Amniotic epithelial cell (primary cell): ENCODE data around the gene SH3BP1.
"Not testable (repeated sequence)": the region's sequence is repeated elsewhere in the genome, so short reads cannot be mapped to it uniquely, and the experiment has no call there.

Experiments used
- DNase-seq: peaks from one replicate; pipeline ENCODE4 v3.0.0-alpha.2; 2010; ENCODE audit warnings: low read depth

SH3BP1 gene

DNA sequence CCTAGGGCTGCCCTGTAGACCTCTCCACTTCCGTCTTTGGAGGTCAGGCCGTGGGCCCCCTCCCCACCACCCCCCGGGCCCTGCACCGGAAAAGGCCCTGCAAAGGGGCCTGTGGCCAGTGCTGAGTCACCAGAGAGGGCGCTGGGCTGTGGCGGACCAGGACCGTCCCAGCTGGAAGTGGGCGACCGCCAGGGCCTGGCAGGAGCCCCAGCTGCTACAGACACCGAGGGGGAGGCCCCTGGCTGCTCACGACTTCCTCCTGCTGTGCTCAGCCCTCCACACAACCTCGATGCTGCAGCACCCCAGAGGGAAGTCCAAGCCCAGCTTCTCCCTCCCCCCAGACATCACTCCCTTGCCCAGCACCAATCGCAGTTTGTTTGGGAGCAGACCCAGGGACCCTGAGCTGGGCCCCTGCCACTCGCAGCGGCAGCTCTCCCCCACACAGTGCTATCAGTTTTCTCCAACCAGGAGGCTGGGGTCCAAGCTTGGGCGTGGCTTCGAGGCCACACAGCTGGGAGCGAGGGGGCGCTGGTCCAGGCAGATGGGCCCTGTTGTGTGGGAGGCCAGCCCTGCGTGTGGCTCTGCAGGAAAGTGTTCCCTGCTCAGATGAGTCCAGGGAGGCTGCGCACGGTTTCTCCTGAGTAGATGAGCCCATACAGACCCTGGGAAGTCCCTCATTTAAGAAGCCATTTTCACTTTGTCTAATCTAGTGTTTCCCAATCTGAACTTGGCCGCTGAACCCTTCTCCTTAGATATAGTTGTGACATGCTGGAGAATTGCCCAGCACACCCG, 5.6 kb upstream of the SH3BP1 start:
- peak; percentile 87 for DNase-seq

DNA sequence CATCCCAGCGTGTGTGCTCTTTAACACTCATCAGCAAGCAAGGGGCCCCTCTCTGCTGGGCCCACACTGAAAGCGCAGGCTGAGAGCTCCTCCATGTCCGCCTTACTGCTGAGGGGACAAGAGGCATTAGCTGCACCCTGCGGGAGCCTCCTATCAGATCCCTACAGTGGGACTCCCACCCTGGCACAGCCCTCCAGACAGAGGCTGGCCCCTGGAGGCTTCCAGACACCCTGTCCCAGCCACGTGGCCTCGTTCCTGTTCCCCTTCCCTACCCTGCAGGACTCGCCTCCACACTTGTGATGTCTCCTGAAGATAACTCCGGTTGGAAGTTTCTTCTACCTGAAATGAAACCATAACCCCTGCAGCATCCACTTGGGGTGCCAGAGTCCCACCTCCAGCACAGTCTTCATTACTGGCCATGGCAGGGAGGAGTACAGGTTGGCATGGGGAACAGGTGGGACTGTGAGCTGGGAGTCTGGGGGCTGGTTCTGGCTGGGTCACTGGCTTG, 5.0 kb upstream of the SH3BP1 start:
- peak; percentile 17 for DNase-seq

DNA sequence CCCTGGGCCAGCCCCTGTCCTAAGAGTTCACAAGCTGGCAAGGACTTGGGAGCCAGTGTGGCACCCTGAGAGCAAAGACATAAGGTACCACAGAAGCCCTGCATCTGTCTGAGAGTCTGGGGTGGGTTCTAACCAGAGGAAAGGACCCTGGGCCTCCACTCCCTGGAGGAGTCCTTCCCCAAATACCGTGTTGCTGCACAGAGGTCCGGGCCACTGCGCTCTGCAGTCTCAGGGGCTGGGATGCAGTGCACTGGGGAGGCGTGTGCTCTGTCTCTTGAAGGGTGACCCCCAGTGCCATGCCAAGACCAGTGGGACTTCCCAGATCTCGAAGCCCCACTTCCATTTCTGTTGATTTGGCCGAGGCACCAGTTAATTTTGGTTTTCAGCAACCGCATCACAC, 4.3 kb upstream of the SH3BP1 start:
- DNase-seq, result no peak

- DNase-seq, result peak; percentile 71
These were observed 3.1 kb upstream of the SH3BP1 start for GRCh38 chr22:37636186-37636948.

DNA sequence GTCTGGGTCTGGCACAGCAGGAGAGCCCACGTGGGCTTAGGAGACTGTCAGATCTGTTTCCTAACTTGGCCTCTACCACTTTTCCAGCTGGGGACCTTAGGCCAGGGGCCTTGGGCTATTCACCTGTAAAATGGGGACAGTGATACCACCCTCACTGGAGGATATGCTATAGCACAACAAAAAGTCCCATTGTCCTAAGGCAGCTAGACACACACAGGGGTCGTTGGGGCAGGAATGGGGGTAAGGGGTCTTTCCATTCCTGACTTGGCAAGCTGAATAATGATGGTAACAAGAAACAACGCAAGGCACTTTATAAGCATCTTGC, 2.6 kb upstream of the SH3BP1 start:
- no peak for DNase-seq

DNA sequence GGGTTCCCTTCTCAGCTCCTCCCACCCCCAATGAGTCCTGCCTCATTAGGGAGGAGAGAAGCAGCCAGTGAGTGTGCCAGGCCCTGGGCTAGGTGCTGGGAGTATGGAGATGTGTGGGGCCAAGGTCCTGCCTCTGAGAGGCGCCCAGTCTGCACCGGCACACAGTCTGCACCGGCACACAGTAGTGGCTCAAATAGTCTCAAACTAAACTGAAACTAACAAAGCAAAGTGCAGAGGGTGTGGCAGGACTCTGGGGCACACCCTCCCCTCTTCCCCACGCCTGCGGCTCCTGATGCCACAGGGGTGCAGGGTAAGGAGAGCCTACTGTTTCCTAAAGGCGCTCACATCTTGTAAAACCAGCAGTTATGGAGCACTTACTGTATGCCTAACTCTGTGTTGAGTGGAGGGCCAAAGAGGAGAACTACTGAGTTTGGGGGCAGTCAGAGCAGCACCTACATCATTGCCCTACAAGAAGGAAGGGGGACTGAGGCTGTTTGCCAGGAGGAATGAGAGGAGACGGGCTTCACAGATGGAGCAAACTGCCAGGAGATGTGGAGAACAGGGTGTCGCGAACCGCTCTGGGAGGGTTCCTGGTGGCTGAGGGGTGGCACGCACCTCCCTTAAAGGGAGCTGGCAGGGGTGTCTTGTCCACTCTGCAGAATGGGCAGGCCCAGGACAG, 939 bp upstream of the SH3BP1 start:
- DNase-seq, result no peak

GRCh38 chr22:37639771-37640590, 512 bp downstream of the SH3BP1 start:
- no peak for DNase-seq

DNA sequence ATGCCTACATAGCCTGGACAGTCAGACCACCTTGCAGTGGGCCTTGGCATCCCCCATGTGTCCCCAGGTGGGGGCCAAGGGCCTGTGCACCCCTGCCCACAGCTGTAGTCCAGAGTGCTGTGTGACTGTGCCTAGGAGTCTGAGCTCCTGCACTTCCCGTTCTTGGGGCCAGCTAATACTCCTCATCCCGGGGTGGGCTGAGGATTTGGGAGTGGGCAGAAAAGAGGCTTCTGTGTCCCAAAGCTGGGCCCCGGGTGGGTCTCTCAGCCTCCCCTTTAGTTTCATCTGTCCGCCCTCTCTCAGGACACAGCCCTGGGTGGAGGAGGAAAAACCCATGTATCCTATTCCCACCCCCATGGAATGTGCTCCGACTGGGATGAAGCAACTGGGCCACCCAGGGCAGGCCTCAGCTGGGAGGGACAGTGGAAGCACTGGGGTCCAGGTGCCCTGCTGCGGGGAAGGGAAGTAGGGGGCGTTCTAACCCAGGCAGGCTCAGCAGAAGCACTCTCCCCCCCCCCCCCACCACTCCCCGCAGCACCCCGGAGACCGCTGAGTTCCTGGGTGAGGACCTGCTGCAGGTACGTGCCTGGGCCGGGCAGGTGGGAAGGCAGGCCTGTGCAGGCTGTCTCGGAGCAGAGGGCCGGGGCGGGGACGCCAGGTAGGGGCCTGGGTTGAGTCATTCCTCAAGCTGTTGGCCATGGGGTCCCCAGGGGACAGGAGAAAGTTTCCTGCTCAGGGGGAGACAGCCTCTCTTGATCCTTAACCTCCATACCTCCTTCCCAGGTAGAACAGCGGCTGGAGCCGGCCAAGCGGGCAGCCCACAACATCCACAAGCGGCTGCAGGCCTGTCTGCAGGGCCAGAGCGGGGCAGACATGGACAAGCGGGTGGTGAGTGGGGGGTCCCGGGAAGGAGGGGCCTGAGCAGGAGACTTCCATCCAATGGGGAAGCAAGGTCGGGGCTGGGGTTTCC, 1.4 kb downstream of the SH3BP1 start:
- no peak for DNase-seq

GRCh38 chr22:37641561-37641949, 2.1 kb downstream of the SH3BP1 start:
- no peak for DNase-seq

- peak; percentile 41 for DNase-seq
These were observed 3.9 kb downstream of the SH3BP1 start for GRCh38 chr22:37643225-37643847.

DNA sequence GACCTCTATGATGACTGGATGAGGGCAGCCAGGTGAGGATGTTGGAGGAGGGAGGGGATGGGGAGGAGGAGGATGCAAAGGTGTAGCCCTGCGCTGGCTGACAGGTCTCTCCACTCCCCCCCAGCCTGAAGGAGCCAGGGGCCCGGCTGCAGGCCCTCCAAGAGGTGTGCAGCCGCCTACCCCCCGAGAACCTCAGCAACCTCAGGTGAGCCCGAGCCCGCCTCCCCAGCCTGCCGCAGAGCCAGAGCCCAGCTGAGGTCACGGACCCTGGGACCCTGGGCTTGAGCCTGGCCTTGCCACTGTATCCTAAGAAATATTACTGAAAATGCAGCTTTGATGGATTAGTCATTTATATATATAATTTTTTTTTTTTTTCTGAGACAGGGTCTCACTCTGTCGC, 7.8 kb downstream of the SH3BP1 start:
- no peak for DNase-seq

- no peak for DNase-seq
These were observed 8.5 kb downstream of the SH3BP1 start for GRCh38 chr22:37647928-37648327.

- DNase-seq, result no peak
These were observed 11.1 kb downstream of the SH3BP1 start for GRCh38 chr22:37650463-37651136.

DNA sequence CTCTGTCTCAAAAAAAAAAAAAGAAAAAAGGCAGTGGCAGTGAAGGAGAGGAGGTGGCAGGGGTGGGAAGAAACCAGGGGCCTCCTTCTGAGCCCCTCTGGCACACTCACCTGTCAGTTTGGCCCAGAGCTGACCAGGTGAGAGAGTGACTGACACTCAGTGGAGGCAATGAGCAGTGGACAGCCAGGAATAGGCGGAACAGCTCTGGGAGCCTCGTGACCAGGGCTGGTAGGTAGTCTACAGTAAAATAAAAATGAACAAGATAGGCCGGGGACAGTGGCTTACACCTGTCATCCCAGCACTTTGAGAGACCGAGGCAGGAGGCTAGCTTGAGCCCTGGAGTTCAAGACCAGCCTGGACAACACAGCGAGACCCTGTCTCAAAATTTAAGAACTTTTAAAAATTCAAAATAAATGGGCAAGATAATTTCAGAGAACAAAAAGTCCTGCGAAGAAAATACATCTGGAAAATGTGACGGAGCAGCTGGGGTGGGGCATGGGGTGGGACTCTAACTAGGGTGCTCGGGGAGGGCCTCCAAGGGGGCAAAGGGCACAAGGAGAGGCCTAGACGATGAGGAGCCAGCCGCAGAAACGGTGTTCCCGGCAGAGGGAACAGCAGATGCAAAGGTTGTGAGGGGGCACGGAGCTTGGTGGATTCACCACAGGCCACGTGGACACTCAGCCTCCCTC, 15.2 kb downstream of the SH3BP1 start:
- no peak for DNase-seq

DNA sequence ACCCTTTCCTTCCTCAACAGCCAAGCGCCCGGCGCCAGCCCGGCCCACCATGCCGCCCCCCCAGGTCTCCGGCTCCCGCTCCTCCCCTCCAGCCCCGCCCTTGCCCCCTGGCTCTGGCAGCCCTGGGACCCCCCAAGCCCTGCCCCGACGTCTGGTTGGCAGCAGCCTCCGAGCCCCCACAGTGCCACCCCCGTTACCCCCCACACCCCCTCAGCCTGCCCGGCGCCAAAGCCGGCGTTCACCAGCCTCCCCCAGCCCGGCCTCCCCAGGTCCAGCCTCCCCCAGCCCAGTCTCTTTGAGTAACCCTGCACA, 15.7 kb downstream of the SH3BP1 start:
- no peak for DNase-seq

DNA sequence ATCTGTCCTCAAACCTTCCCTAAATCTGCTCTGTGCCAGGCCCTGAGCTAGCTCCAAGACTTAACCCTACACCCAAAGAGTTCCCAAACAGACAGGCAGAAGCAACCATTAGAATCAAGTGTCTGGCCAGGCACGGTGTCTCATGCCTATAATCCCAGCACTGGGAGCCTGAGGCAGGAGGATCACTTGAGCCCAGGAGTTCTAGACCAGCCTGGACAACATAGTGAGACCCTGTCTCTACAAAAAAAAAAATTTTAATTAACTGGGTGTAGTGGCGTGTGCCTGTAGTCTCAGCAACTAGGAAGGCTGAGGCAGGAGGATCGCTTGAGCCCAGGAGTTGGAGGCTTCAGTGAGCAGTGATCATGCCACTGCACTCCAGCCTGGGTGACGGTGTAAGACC, 17.1 kb downstream of the SH3BP1 start:
- DNase-seq, result not testable (repeated sequence)

DNA sequence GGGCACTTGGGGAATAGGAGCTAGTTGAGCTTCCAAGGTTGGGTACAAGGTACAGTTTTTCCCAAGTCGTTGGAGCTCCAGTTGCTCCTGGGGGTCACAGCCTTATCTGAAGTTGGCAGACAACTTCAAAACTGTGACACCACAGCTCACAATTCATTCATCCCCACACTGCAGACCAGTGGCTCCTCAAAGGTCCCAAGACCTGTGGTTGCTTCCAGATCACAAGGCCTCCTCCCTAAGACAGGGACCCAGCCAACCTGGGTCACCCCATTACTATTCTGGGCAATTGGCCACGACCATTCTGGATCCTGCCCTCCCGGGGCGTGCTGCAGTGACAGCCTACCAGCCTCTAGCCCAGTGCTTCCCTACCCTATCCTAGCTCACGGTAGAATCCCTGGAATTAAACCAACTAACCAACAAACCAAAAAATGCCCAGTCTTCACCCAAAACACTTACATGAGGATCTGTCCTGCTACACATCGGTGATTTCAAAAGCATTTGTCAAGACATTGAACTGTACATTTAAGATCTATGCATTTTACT, 18.2 kb downstream of the SH3BP1 start:
- no peak for DNase-seq

- DNase-seq, result peak; percentile 100
These were observed 18.9 kb downstream of the SH3BP1 start, which contains the start of gene PDXP for GRCh38 chr22:37658133-37659065. Gene PDXP (plus strand): TSS chr22:37658723. CDS start chr22:37658783, 60 bp downstream.
